Measurements from ENCODE around the gene TSPAN9.
A peak's percentile ranks its signal among the peaks of the same experiment; 100 is the strongest.

The TSPAN9 gene

DNA sequence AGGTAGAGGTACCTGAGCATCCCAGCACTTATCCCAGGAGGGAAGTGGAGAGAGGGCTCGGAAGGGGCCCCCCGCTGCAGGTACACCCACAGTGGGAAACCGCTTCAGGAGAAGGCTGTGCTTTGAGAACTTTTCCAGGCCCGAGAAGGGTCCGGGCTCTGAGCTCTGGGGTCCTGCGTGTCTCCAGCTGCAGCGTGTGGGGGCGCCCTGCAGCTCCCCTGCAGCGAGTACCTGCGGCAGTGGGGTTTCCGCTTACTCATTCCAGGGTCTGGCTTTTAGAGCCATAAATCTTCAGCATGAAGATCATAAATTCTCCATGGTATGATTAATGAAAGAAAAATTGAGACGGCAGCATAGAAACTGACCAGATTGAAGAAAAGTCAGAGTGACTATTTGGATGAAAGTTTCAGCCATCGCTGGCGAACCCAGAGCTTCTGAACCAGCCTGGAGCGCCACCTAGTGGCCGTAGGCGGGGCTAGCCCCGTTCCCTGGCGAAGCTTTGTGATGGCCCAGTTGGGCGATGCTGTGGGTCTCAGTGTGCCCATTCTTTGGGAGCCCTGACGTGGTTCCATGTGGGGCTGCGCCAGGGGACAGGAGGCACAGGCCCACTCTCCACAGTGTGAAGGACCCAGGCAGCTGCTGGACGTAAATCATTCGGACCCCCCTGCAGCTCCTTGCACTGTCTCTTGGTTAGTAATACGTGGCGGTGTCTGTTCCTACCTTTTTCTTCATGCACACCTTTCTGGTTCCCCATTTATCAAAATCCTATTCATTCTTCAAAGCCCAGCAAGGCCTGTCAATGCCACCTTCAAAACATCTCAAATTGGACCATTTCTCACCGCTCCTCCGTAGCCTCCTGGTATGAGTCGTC is 198.2 kb downstream of the TSPAN9 start:
- peak; percentile 32 to 45 for DNase-seq (ENCODE audit: low read depth in 2 of 2)

DNA sequence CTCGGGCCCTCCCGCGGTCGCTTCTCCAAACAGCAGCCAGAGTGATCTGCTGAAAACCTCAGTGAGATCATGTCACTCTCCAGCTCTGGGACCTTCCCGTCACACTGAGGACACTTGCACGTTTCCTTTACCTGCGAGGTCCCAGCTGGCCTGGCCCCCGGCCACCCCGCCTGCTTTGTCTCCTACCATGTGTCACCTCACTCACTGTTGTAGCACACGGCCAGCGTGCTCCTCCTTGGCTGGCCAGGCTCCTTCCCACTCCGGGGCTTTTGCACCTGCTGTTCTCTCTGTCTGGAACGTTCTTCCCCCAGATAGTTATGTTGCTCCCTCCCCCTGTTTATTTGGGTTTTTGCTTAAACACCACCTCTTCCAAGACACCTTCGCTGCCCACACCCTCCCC is 199.0 kb downstream of the TSPAN9 start:
- no peak for DNase-seq (ENCODE audit: low read depth in 2 of 2)

- DNase-seq (ENCODE audit: low read depth in 2 of 2), result no peak
Measured at GRCh38 chr12:3277306-3277943, 200.2 kb downstream of the TSPAN9 start.

DNA sequence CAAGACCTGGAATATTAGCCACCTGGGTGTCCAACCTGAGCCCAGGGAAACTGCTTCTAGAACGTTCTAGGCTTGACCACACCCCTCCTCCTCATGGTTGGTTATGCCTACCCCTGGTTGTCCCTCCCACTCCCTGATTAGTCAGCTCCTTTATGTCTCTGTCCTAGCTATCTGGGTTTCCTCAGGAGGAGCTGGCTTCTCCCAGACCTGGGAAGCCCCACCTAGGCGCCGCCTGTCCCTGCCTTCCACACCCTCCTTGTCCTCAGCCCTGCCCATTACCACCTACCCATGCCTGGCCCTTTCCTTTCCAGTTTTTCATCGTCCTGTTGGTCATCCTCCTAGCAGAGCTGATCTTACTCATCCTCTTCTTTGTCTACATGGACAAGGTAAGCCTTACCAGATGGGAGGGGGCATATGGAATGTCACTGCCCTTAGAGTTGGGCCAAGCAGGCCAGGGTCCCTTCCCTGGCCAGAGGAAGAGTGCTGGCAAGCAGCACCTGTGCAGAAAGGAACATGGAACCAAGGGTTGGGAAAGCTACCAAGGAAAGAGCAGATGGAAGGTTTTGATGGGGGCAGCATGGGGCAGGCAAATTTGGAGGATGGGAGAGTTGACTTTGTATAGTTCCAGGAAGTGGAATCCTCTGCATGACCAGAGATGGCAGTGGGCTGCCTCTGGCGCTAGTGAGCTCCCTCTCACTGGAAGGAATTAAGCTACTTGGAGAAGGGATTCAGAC is 201.7 kb downstream of the TSPAN9 start:
- no peak for DNase-seq (ENCODE audit: low read depth in 2 of 2)

- DNase-seq (ENCODE audit: low read depth in 2 of 2), result no peak
Measured at GRCh38 chr12:3279415-3279780, 202.2 kb downstream of the TSPAN9 start.

DNA sequence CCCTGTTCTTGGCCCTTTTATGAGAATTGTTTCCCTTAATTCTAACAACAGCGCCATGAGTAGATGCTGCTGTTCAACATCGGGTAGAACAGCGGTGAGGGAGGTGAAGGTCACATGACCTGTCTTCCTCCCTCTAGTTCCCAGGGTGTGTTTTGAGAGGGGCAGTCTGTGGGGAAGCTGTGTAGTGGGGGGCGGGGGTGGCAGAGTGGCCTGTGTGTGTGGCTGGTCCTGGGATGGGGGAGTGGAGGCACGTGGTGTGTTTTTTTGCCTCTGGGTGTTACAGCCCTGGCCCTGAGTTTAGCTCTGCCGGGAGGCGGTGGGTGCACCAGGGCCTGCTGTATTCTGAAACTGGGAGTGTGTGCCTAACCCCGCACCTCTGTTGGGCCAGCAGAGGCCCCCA is 202.7 kb downstream of the TSPAN9 start:
- DNase-seq (ENCODE audit: low read depth in 2 of 2), result no peak

GRCh38 chr12:3280967-3281366 is 203.8 kb downstream of the TSPAN9 start:
- DNase-seq (ENCODE audit: low read depth in 2 of 2), result no peak

DNA sequence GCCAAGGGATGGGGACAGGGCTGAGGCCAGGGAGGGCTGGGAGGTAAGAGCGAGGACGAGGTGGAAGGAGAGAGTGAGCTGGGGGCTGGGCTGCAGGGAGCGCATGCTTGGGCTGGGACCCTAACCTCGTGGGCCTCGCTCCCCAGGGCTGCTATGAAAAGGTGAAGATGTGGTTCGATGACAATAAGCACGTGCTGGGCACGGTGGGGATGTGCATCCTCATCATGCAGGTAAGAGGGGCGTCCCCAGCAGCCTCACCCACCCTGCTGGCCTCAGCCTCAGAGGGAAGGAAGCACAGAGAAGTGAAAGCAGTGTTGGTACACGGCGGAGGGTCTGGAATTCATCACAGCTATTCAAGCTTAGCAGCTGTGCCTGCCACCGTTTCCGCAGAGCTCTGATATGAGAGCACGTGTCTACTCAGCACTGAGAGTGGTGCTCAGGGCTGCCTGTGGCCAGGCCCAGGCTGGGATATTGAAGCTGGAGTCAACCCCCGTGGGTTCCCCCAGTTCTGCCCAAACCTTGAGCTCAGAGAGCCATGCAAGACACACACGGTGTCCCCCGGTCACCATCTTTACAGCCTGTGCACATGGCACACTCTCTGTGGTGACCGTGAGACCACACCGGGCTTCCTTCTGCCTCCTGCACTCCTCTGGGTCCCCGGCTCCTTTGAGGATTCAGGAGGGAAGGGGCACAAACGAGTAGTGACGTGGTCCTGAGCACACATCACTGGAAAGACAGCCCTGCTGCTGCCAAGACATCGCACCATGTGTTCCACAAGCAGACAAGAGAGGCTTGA is 204.6 kb downstream of the TSPAN9 start:
- no peak for DNase-seq (ENCODE audit: low read depth in 2 of 2)

GRCh38 chr12:3282384-3282670 is 205.1 kb downstream of the TSPAN9 start:
- DNase-seq (ENCODE audit: low read depth in 2 of 2), result no peak

DNA sequence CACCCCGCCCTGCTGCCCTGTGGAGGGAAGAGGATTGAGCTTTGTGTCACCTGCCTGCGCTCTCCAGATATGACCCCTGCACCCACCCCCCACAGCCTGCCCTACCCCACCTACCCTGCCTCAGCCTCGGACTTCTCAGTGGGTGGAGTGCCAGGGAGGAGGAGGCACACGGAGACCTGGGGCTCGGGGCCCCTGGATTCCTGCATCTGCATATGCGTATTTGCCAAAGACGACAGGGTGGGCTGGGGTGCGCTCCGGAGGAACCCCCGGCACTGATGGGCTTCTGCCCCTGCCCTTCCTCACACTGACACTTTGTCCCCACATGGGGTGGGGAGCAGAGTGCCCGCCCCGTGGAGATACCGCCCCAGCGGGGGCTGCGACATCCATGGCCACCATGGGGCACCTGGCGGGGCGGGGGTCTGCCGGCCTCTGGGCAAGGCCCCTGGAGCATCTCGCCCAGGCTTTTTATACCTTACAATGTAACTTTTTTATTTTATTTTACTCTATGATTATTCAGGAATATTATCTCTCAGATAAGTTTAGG is 206.0 kb downstream of the TSPAN9 start:
- DNase-seq (ENCODE audit: low read depth in 2 of 2), result no peak

GRCh38 chr12:3284405-3284804 is 207.2 kb downstream of the TSPAN9 start:
- no peak for DNase-seq (ENCODE audit: low read depth in 2 of 2)

DNA sequence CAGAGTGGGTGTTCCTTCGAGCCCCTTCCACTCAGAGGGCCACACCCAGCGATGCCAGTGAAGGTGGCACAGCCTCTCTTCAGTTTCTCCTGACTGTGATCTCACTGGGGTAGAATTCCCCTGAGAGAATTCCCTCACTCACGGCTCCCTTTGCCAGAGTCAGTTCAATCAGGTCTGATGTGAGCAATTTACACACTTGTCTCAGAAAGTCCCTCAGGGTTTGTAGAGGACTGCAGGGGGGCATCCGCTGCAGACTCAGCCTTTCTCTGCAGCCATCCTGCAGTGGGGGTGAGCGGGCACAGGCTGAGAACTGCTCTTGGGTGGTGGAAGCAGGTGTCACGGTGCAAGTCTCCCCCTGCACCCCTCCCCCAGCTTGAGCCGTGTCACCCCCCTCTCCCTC is 208.4 kb downstream of the TSPAN9 start:
- no peak for DNase-seq (ENCODE audit: low read depth in 2 of 2)

DNA sequence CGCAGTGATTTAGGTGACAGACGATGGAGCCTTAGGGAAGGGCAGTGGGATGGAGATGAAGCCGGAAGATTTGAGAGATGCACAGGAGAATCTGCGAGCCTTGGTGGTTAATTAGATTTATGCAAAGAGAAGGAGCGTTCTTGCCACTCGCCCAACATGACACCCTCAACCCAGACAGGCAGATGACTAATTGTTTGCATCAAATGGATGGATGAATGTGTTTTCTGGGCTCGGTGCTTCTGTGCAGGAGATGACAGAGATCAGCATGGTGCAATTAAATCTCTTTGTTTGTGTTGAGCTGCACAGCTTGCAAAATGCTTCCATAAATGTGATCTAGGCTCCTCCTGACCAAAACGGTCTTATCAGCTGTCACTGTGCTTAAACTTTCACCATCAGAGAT is 211.5 kb downstream of the TSPAN9 start:
- no peak for DNase-seq (ENCODE audit: low read depth in 2 of 2)

GRCh38 chr12:3289702-3290101 is 212.5 kb downstream of the TSPAN9 start:
- DNase-seq (ENCODE audit: low read depth in 2 of 2), result no peak

DNA sequence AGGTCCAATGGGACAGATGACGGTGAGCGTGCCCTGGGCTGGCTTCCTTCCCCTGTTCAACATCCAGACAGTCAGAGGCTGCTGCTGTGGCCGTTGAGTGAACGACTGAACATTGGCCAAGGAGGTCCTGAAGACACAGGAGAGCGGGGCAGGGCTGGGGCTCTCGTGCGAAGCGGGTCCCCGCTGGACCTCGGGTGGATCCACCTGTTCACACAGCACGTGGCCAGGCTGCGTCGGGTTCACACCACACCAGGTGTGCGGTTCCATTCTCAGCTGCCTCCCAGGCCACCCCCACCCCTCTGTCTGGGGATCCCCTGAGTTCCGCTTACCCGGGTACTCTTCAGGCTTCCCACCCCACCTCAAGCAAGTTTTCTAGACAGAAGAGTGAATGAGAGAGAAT is 214.8 kb downstream of the TSPAN9 start:
- DNase-seq (ENCODE audit: low read depth in 2 of 2), result no peak

- DNase-seq (ENCODE audit: low read depth in 2 of 2), result no peak
Measured at GRCh38 chr12:3292677-3293412, 215.7 kb downstream of the TSPAN9 start.

GRCh38 chr12:3293446-3294161 is 216.4 kb downstream of the TSPAN9 start:
- DNase-seq (ENCODE audit: low read depth in 2 of 2), result no peak

GRCh38 chr12:3294481-3294911 is 217.3 kb downstream of the TSPAN9 start:
- no peak for DNase-seq (ENCODE audit: low read depth in 2 of 2)

DNA sequence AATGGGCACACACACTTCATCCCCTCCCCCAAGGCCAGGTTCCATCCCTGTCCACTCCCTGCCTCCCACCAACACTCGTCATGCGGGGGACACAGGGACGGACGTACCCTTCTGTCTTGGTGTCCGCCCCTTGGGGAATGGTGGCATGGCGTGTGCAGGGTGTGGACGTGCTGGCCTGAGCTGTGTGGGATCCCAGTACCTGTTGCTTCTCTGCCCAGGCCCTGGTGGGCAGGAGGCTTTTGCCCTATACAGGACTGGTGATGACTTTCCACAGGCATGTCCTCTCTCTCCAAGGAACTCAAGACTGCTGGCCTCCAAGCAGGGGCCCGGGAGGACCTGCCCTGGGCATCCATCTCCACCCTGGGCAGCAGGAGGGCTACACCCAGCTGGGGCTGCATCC is 218.0 kb downstream of the TSPAN9 start:
- DNase-seq (ENCODE audit: low read depth in 2 of 2), result no peak

DNA sequence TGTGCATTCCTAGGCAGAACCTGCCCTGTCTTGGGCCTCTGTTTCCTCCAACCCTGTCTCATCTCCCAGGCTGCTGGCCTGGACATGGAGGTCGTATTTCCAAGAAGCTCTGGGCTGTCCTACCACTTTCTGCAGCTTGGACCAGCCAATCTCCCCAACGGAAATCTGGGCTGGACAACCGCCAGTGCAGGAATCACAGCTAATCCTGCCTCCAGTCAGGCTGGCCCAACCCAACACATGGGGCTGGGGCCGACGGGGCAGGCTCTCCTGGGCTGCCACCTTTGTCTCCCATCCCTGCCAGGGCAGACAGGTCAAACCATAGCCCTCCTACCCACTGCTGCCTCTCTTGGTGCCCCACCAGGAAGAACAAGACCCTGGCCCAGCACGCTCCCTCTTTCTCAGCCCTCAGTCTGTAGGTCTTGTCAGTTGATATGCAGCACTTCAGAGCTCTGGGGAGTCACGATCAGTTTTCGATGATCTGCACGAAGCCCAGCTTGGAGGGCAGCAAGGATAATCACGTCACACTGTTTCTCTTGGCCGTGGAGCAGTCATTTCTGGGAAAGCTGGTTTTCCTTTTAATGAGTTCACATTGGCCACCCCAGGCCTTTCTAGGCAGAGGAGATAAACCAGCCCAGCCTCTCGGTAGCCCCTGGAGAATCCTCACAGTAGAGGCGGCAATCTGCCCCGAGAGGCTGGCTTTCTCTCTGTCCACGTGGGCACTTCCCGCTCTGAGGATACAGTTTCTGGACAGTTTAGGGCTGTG is 218.6 kb downstream of the TSPAN9 start:
- DNase-seq (ENCODE audit: low read depth in 2 of 2), result no peak
